ENCODE data around the gene RASSF3.

GRCh38 chr12:64670019-64670418 is 59.7 kb downstream of the RASSF3 start:
- TF ChIP-seq CTCF (conservative IDR thresholded peaks at IDR 0.05; ENCODE audit: low read depth in 2 of 2) (no peak), EZH2 (IDR thresholded peaks at IDR 0.05; ENCODE audit: low read depth, unreplicated experiment) (no peak), JUNB (IDR thresholded peaks at IDR 0.05; ENCODE audit: unreplicated experiment) (no peak)
